NT2/D1 (cell line): Measurements from ENCODE around the gene LRRC2.

Experiments used
- SUZ12 ChIP-seq: IDR thresholded peaks from 2 replicates; pipeline ENCODE4 v1.6.1; 2011; ENCODE audit not compliant: insufficient read length, insufficient read depth; ENCODE audit errors: extremely low read depth
- YY1 ChIP-seq: IDR thresholded peaks from 2 replicates; pipeline ENCODE4 v1.6.1; 2011; ENCODE audit not compliant: insufficient read length, insufficient read depth

- no peak for TF ChIP-seq YY1
- TF ChIP-seq SUZ12, result no peak
Observed at GRCh38 chr3:46508850-46509591, 57.1 kb downstream of the LRRC2 start.
